ENCODE results near the gene SCFD2. TPM values are rescaled to one million over a fixed set of nuclear protein-coding genes. Genes with fewer than 3 reads are reported as not detected.

SCFD2 gene
- total RNA-seq, 1 donor, result 24.2 TPM

- TF ChIP-seq CTCF (IDR thresholded peaks at IDR 0.05; ENCODE audit: extremely low read depth, low read depth, low read length), result no peak
- DNase-seq (ENCODE audit: insufficient read length, low spot score, missing footprints), result no peak
These were observed 480.9 kb downstream of the SCFD2 start for GRCh38 chr4:52884994-52885393.

GRCh38 chr4:52883707-52884669, 481.9 kb downstream of the SCFD2 start:
- no peak for TF ChIP-seq CTCF (IDR thresholded peaks at IDR 0.05; ENCODE audit: extremely low read depth, low read depth, low read length)
- Histone ChIP-seq H4K20me1 (ENCODE audit: insufficient read depth, low read length) (no peaks in the 10 kb centered on the region), H3K36me3 (ENCODE audit: insufficient read depth, low read length) (no peaks in the 10 kb centered on the region), H3K9me3 (ENCODE audit: low read depth, low read length) (no peaks in the 10 kb centered on the region), H3K4me2 (ENCODE audit: insufficient read depth, low read length) (no peak overlapping the region), H2AFZ (ENCODE audit: low read length) (no peak overlapping the region), H3K27ac (ENCODE audit: low read depth, low read length) (no peak overlapping the region), H3K79me2 (ENCODE audit: insufficient read depth, low read length) (no peaks in the 10 kb centered on the region), H3K4me3 (ENCODE audit: insufficient read depth, low read length) (no peak overlapping the region), H3K4me1 (ENCODE audit: insufficient read depth, low read length) (no peaks in the 10 kb centered on the region), H3K27me3 (ENCODE audit: insufficient read depth, low read length) (no peaks in the 10 kb centered on the region)
- no peak for DNase-seq (ENCODE audit: insufficient read length, low spot score, missing footprints)

More at GRCh38 chr4:52884994-52885393, 480.9 kb downstream of the SCFD2 start:
- Histone ChIP-seq H3K27ac (ENCODE audit: low read depth, low read length) (no peak overlapping the region), H4K20me1 (ENCODE audit: insufficient read depth, low read length) (no peaks in the 10 kb centered on the region), H3K79me2 (ENCODE audit: insufficient read depth, low read length) (no peaks in the 10 kb centered on the region), H3K4me2 (ENCODE audit: insufficient read depth, low read length) (no peak overlapping the region), H3K36me3 (ENCODE audit: insufficient read depth, low read length) (no peaks in the 10 kb centered on the region), H3K4me3 (ENCODE audit: insufficient read depth, low read length) (no peak overlapping the region), H3K27me3 (ENCODE audit: insufficient read depth, low read length) (no peaks in the 10 kb centered on the region), H2AFZ (ENCODE audit: low read length) (no peak overlapping the region), H3K9me3 (ENCODE audit: low read depth, low read length) (no peaks in the 10 kb centered on the region), H3K4me1 (ENCODE audit: insufficient read depth, low read length) (no peaks in the 10 kb centered on the region)

DNA sequence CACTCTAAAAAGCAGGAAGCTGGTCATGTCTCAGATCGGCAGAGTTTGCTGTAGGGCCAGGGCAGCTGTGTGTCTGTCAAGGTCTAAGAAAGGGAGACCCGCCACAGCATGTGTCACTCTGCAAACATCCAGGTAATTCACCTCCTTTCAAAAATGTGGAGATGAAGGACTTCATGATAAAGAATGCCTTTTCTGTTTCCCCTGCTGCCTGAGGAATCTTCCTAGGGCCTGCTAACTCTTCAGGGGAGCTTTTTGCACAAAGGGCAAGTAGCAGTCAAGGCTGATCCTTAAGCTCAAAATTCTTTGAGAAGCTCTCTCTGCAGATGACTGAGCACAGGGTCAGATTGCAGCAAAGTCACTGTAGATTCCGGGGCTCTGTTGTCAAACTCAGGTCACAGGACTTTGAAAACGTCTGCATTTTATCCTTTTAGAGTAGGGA, 482.7 kb downstream of the SCFD2 start:
- H3K79me2 ChIP-seq (ENCODE audit: insufficient read depth, low read length), result no peaks in the 10 kb centered on the region
- DNase-seq (ENCODE audit: insufficient read length, low spot score, missing footprints), result no peak
- no peaks in the 10 kb centered on the region for H3K36me3 ChIP-seq (ENCODE audit: insufficient read depth, low read length)
- H3K27ac ChIP-seq (ENCODE audit: low read depth, low read length), result no peak overlapping the region
- H3K4me1 ChIP-seq (ENCODE audit: insufficient read depth, low read length), result no peaks in the 10 kb centered on the region
- no peak overlapping the region for H3K4me2 ChIP-seq (ENCODE audit: insufficient read depth, low read length)
- H3K9me3 ChIP-seq (ENCODE audit: low read depth, low read length), result no peaks in the 10 kb centered on the region
- no peaks in the 10 kb centered on the region for H4K20me1 ChIP-seq (ENCODE audit: insufficient read depth, low read length)
- H2AFZ ChIP-seq (ENCODE audit: low read length), result no peak overlapping the region
- H3K27me3 ChIP-seq (ENCODE audit: insufficient read depth, low read length), result no peaks in the 10 kb centered on the region
- TF ChIP-seq CTCF (IDR thresholded peaks at IDR 0.05; ENCODE audit: extremely low read depth, low read depth, low read length), result no peak
- no peak overlapping the region for H3K4me3 ChIP-seq (ENCODE audit: insufficient read depth, low read length)

DNA sequence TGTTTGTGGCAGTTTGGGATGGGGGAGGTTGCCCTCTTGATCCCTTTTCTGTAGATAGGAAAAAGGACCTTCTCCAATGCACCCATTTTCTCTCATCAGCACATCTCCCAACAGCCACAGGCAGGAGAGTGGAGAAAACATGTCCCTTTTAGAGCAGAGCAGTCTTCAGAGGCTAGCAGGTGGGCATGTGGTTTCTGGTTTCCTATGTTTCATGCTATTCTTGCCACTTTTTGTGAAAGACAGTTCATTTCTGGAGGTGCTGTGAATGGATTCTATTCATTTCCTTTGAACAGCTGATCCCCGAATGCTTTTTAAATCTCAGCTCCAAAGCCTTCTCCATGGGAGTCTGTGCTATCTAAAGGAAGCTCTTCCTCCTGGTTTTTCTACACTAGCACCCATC, 484.9 kb downstream of the SCFD2 start:
- H3K27me3 ChIP-seq (ENCODE audit: insufficient read depth, low read length), result no peaks in the 10 kb centered on the region
- no peak overlapping the region for H2AFZ ChIP-seq (ENCODE audit: low read length)
- no peaks in the 10 kb centered on the region for H3K36me3 ChIP-seq (ENCODE audit: insufficient read depth, low read length)
- H3K27ac ChIP-seq (ENCODE audit: low read depth, low read length), result no peak overlapping the region
- no peaks in the 10 kb centered on the region for H3K4me1 ChIP-seq (ENCODE audit: insufficient read depth, low read length)
- H3K9me3 ChIP-seq (ENCODE audit: low read depth, low read length), result no peaks in the 10 kb centered on the region
- TF ChIP-seq CTCF (IDR thresholded peaks at IDR 0.05; ENCODE audit: extremely low read depth, low read depth, low read length), result no peak
- no peak overlapping the region for H3K4me3 ChIP-seq (ENCODE audit: insufficient read depth, low read length)
- no peak overlapping the region for H3K4me2 ChIP-seq (ENCODE audit: insufficient read depth, low read length)
- no peaks in the 10 kb centered on the region for H4K20me1 ChIP-seq (ENCODE audit: insufficient read depth, low read length)
- no peak for DNase-seq (ENCODE audit: insufficient read length, low spot score, missing footprints)
- H3K79me2 ChIP-seq (ENCODE audit: insufficient read depth, low read length), result no peaks in the 10 kb centered on the region

Data from osteoblast (primary cell).